ENCODE measurements around the gene CDH23.
A peak's percentile ranks its signal among the peaks of the same experiment; 100 is the strongest.

CDH23 gene

DNA sequence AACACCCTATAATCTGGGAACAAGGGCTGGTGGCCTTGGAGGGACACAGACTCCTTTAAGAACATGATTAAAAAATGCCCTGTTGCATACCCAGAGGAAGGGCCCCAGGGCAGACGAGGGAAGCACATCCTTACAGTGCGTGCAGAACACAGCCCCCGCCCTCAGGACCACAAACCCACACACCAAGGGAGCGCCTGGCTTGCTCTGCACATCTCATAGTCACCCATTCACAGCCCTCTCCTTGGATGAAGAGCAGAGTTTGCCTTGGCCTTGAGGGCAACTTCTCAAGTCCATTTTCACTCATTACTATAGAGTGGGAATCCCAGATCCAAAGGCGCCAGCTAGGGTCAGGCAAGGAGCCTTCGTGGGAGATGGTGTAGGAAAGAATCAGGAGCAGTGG is 382.9 kb downstream of the CDH23 start:
- in situ Hi-C loops (cut with HindIII; ENCODE audit: low pct_ligation_motif_present, low pct_unique_long_range_greater_than_20kb, low sequenced_read_pairs) = no loop called here

GRCh38 chr10:71780156-71780555 is 383.4 kb downstream of the CDH23 start:
- in situ Hi-C loops (cut with HindIII; ENCODE audit: low pct_ligation_motif_present, low pct_unique_long_range_greater_than_20kb, low sequenced_read_pairs) = no loop called here
- DNase-seq = no peak

More for the DNA sequence above, 382.9 kb downstream of the CDH23 start:
- no peak for DNase-seq

- no peak for DNase-seq
- in situ Hi-C loops (cut with HindIII; ENCODE audit: low pct_ligation_motif_present, low pct_unique_long_range_greater_than_20kb, low sequenced_read_pairs) = no loop called here
These were observed 384.0 kb downstream of the CDH23 start for GRCh38 chr10:71780719-71781118.

DNA sequence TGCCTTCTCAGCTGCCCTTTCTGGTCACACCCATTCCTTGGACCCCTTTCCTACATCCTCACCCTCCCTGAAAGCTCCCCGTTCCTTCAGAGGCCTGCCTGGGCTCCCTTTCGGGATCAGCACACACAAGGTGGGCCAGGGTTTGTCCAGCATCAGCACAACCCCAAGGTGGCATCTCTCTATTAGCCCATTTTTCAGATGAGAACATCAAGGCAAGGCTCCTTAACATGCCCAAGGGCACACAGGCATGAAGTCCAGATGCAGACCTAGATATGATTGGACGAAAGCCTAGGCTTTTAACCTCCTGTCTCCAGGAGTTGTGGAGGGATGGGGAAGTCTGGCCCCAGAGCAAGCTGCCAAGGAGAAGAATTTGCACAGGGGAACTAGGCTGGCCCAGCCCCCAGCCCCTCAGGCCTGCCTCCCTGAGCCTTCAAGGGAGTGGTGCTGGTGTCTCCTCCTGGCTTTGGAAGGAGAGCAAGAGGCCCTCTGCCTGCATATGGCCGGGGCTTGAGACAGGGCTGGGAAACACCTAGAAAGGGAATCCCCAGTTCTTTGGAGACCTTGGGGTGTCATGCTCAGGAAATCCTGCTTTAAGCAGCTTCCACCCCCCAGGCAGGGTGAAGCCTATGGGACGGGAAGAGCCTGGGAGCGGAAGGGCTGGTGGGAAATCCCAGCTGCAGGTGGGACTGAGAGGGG is 385.6 kb downstream of the CDH23 start:
- no peak for DNase-seq
- in situ Hi-C loops (cut with HindIII; ENCODE audit: low pct_ligation_motif_present, low pct_unique_long_range_greater_than_20kb, low sequenced_read_pairs) = no loop called here

- no peak for DNase-seq
- in situ Hi-C loops (cut with HindIII; ENCODE audit: low pct_ligation_motif_present, low pct_unique_long_range_greater_than_20kb, low sequenced_read_pairs) = no loop called here
These were observed 386.3 kb downstream of the CDH23 start for GRCh38 chr10:71782917-71783490.

- in situ Hi-C loops (cut with HindIII; ENCODE audit: low pct_ligation_motif_present, low pct_unique_long_range_greater_than_20kb, low sequenced_read_pairs) = no loop called here
These were observed 387.4 kb downstream of the CDH23 start for GRCh38 chr10:71783917-71784678.

GRCh38 chr10:71784679-71785272 is 388.1 kb downstream of the CDH23 start:
- in situ Hi-C loops (cut with HindIII; ENCODE audit: low pct_ligation_motif_present, low pct_unique_long_range_greater_than_20kb, low sequenced_read_pairs) = no loop called here
- no peak for DNase-seq

More at GRCh38 chr10:71783917-71784678, 387.4 kb downstream of the CDH23 start:
- no peak for DNase-seq

DNA sequence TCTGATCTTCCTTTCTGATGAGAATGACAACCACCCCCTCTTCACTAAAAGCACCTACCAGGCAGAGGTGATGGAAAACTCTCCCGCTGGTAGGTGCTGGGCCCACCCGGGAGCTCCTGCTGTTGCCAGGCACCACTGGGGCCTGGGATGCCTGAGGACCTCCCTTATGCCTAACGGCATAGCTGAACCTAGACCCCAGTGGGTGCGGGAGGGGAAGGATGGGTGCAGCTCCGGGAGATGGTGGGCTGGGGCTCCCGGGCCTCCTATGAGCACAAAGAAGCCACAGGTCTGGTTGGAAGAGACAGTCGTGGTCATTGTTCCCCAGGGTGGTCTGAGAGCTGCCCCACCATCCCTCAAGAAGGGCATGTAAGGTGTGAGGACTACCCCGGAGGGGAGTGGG is 392.2 kb downstream of the CDH23 start:
- no peak for DNase-seq
- in situ Hi-C loops (cut with HindIII; ENCODE audit: low pct_ligation_motif_present, low pct_unique_long_range_greater_than_20kb, low sequenced_read_pairs) = no loop called here

GRCh38 chr10:71789871-71790270 is 393.2 kb downstream of the CDH23 start:
- in situ Hi-C loops (cut with HindIII; ENCODE audit: low pct_ligation_motif_present, low pct_unique_long_range_greater_than_20kb, low sequenced_read_pairs) = no loop called here
- no peak for DNase-seq

GRCh38 chr10:71790749-71791440 is 394.2 kb downstream of the CDH23 start:
- no peak for DNase-seq
- in situ Hi-C loops (cut with HindIII; ENCODE audit: low pct_ligation_motif_present, low pct_unique_long_range_greater_than_20kb, low sequenced_read_pairs) = no loop called here

DNA sequence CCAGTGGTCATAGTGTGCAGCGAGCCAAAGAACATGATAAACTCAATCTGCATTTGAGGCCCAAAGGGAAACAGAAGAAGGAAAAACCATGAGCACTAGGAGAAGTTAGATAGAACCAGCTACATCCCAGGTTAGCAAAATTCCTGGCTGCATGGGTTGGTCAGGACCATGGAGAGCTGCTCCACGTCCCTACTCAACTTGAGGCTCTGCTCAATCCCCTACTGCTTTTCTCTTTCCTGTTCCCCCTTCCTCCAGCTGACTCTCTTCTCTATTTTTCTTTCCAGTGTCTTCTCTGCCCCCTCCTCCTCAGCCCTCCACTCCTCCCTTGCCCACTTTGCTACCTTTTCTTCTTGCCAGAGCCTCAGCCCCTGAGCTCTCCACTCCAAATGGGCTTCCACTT is 398.5 kb downstream of the CDH23 start:
- in situ Hi-C loops (cut with HindIII; ENCODE audit: low pct_ligation_motif_present, low pct_unique_long_range_greater_than_20kb, low sequenced_read_pairs) = no loop called here
- DNase-seq = peak; percentile 55

GRCh38 chr10:71796749-71797405 is 400.2 kb downstream of the CDH23 start:
- DNase-seq = no peak
- in situ Hi-C loops (cut with HindIII; ENCODE audit: low pct_ligation_motif_present, low pct_unique_long_range_greater_than_20kb, low sequenced_read_pairs) = no loop called here

GRCh38 chr10:71797533-71798307 is 401.0 kb downstream of the CDH23 start:
- in situ Hi-C loops (cut with HindIII; ENCODE audit: low pct_ligation_motif_present, low pct_unique_long_range_greater_than_20kb, low sequenced_read_pairs) = no loop called here

GRCh38 chr10:71798308-71798624 is 401.5 kb downstream of the CDH23 start:
- DNase-seq = no peak
- in situ Hi-C loops (cut with HindIII; ENCODE audit: low pct_ligation_motif_present, low pct_unique_long_range_greater_than_20kb, low sequenced_read_pairs) = no loop called here

More at GRCh38 chr10:71797533-71798307, 401.0 kb downstream of the CDH23 start:
- no peak for DNase-seq

GRCh38 chr10:71799112-71799511 is 402.4 kb downstream of the CDH23 start:
- no peak for DNase-seq
- in situ Hi-C loops (cut with HindIII; ENCODE audit: low pct_ligation_motif_present, low pct_unique_long_range_greater_than_20kb, low sequenced_read_pairs) = no loop called here

- in situ Hi-C loops (cut with HindIII; ENCODE audit: low pct_ligation_motif_present, low pct_unique_long_range_greater_than_20kb, low sequenced_read_pairs) = no loop called here
- no peak for DNase-seq
These were observed 403.1 kb downstream of the CDH23 start for GRCh38 chr10:71799608-71800453.

DNA sequence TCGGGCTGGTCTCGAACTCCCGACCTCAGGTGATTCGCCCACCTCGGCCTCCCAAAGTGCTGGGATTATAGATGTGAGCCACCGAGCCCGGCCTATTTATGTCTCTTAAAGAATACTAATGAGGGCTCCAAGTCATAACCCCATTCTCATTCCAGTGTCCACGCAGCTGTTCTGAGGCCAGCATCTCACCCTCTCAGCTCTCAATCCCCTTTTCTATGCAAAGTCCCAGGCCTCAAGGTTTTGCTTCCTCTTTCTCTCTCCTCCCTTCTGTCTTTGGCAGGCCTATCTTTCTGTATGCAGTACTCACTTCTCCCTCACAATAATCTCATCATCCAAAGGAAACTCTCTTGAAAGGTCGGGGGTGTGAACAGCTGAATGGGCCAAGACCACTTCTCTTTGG is 404.6 kb downstream of the CDH23 start:
- DNase-seq = no peak
- in situ Hi-C loops (cut with HindIII; ENCODE audit: low pct_ligation_motif_present, low pct_unique_long_range_greater_than_20kb, low sequenced_read_pairs) = no loop called here

Data from ACHN (cell line).